Psoas muscle (tissue), 8 donors: ENCODE results near the gene SLC22A31. TPM values are rescaled to one million over a fixed set of nuclear protein-coding genes. Genes with fewer than 3 reads are reported as not detected.

Experiments used
- ATAC-seq, 4 donors: fragments of 200-7000 bp; cut with Tn5 transposase; one replicate each; pipeline ENCODE4 v1.9.1; 2020; ENCODE audit warnings: moderate library complexity in 3 of 4, mild to moderate bottlenecking in 2 of 4
- DNase-seq, 2 donors: peaks; one replicate each; pipeline ENCODE4 v3.0.0-alpha.2; 2020
- H3K27ac ChIP-seq: fragments of 200-600 bp; one replicate; pipeline ENCODE4 v1.8.0; 2022
- H3K27me3 ChIP-seq, 3 donors: fragments of 200-600 bp in 1 of 3; one replicate each; pipeline versions ENCODE4 v1.6.1 to v1.8.0; 2013 to 2022; ENCODE audit warnings: low read length in 2 of 3, mild to moderate bottlenecking in 2 of 3, moderate library complexity in 1 of 3; ENCODE audit not compliant: insufficient read depth in 3 of 3
- H3K36me3 ChIP-seq, 2 donors: fragments of 200-600 bp in 1 of 2; one replicate each; pipeline versions ENCODE4 v1.6.1 to v1.8.0; 2013 to 2022; ENCODE audit warnings: low read depth in 1 of 2, mild to moderate bottlenecking in 1 of 2, moderate library complexity in 1 of 2; ENCODE audit not compliant: insufficient read depth in 1 of 2
- H3K4me1 ChIP-seq: fragments of 200-600 bp; one replicate; pipeline ENCODE4 v1.8.0; 2022
- H3K4me3 ChIP-seq: fragments of 200-600 bp; one replicate; pipeline ENCODE4 v1.8.0; 2022; ENCODE audit warnings: mild to moderate bottlenecking
- H3K9me3 ChIP-seq: fragments of 200-600 bp; one replicate; pipeline ENCODE4 v1.8.0; 2022
- CTCF ChIP-seq: fragments of 200-600 bp; IDR thresholded peaks from one replicate; pipeline ENCODE4 v1.8.0; 2022; ENCODE audit warnings: antibody characterized with exemption
- WGBS, 3 donors: extraction: QIAGEN DNeasy Blood & Tissue Kit; methylation state at CpG; one replicate each; pipeline versions ENCODE4 v1.1.6 to v1.1.7; 2013; 5-methylcytosine and 5-hydroxymethylcytosine counted together
- intact Hi-C, 2 donors: fragments of 100-400 bp; cut with DNase I; formaldehyde crosslinking; loops; one replicate each; pipeline versions ENCODE4 v1.11.0 to v1.14.2; 2022
- polyA plus RNA-seq, 3 donors: library from polyadenylated mRNA; stranded (reverse); fragments of 200-250 nt; gene quantifications; one replicate each; pipeline ENCODE4 v1.2.3, GENCODE V29; 2013
- total RNA-seq, 4 donors: library from RNA; stranded (reverse); fragmentation: NEBNext Ultra II Directional in 2 of 4; extraction: Animal tissue kit (Norgen Biotek cat#: 25700) in 2 of 4; gene quantifications; one replicate each; pipeline versions ENCODE4 v1.2.1 to v1.2.4, GENCODE V29; 2021 to 2023
- donor health status: healthy with polysubstance abuse.
- donor health status: DM: no; HTN: no; CAD: no; lungs with moderate emphysema.
- donor health status: Bipolar disorder and iron deficiency.
- donor health status: healthy.
- donor health status: DM: yes; HTN: yes; CAD: no.
- donor health status: DM: no; HTN: no; CAD: no.
- donor health status: DM: no; HTN: no; CAD: no.
- donor health status: DM: yes; HTN: yes; CAD: no.

The SLC22A31 gene
- total and polyA plus RNA-seq, 7 donors = 0.03 TPM; not detected in 6

GRCh38 chr16:89159066-89159849, 41.1 kb downstream of the SLC22A31 start:
- Histone ChIP-seq H3K9me3 (no peaks in the 10 kb centered on the region), H3K27ac (no peak overlapping the region), H3K4me1 (peaks cover 22% of the 10 kb centered on the region), H3K4me3 (no peak overlapping the region), H3K27me3 (peaks cover 0 to 22% (median under 1%) of the 10 kb centered on the region in 3 donors), H3K36me3 (no peaks in the 10 kb centered on the region)
- TF ChIP-seq CTCF = no peak
- DNase-seq = no peak
- intact Hi-C loops = no loop called here
- 72 to 75% (median 74%) methylated on average over 45 to 48 of the region's 48 CpGs for WGBS, 3 donors
- ATAC-seq = no peak

GRCh38 chr16:89157778-89158177, 42.6 kb downstream of the SLC22A31 start:
- WGBS, 3 donors = 91 to 95% (median 94%) methylated on average over 12 of the region's 12 CpGs

GRCh38 chr16:89156740-89157645, 43.3 kb downstream of the SLC22A31 start:
- Histone ChIP-seq H3K27ac (no peak overlapping the region), H3K4me1 (peaks cover 22% of the 10 kb centered on the region), H3K27me3 (peaks cover 0 to 7% (median 0%) of the 10 kb centered on the region in 3 donors), H3K4me3 (no peak overlapping the region), H3K9me3 (no peaks in the 10 kb centered on the region), H3K36me3 (peaks cover 0 to 3% of the 10 kb centered on the region in 2 donors)
- intact Hi-C loops = no loop called here
- DNase-seq (no peak), ATAC-seq (peak; percentile 5 to 34 (median 20))
- TF ChIP-seq CTCF = no peak
- 47 to 62% (median 53%) methylated on average over 26 of the region's 26 CpGs for WGBS, 3 donors

More at GRCh38 chr16:89157778-89158177, 42.6 kb downstream of the SLC22A31 start:
- no peak for DNase-seq
- no peak overlapping the region for H3K27ac ChIP-seq
- no peak for ATAC-seq
- intact Hi-C loops = no loop called here
- H3K27me3 ChIP-seq = peaks cover 0 to 13% (median 0%) of the 10 kb centered on the region in 3 donors
- H3K36me3 ChIP-seq = no peaks in the 10 kb centered on the region
- no peak overlapping the region for H3K4me3 ChIP-seq
- no peaks in the 10 kb centered on the region for H3K9me3 ChIP-seq
- peaks cover 22% of the 10 kb centered on the region for H3K4me1 ChIP-seq
- no peak for TF ChIP-seq CTCF

GRCh38 chr16:89155851-89156739, 44.2 kb downstream of the SLC22A31 start:
- DNase-seq (no peak), ATAC-seq (peak; percentile 29 to 58 (median 45))
- no peak overlapping the region for H3K4me3 ChIP-seq
- H3K27ac ChIP-seq = no peak overlapping the region
- peaks cover 0 to 11% of the 10 kb centered on the region in 2 donors for H3K36me3 ChIP-seq
- H3K9me3 ChIP-seq = no peaks in the 10 kb centered on the region
- no peak for TF ChIP-seq CTCF
- WGBS, 3 donors = 25 to 33% (median 27%) methylated on average over 24 of the region's 24 CpGs
- no peaks in the 10 kb centered on the region for H3K27me3 ChIP-seq
- intact Hi-C loops = no loop called here
- H3K4me1 ChIP-seq = peaks cover 22% of the 10 kb centered on the region
